Duodenal mucosa (tissue), 2 donors: ENCODE data around the gene ADGRE1.

Experiments used
- H3K27ac ChIP-seq: one replicate; pipeline ENCODE4 v1.7.0; 2013; ENCODE audit warnings: low read depth, low read length
- H3K27me3 ChIP-seq, 2 donors: one replicate each; pipeline ENCODE4 v1.7.0; 2013; ENCODE audit warnings: low read length in 2 of 2, control low read depth in 1 of 2; ENCODE audit not compliant: insufficient read depth in 2 of 2, control insufficient read depth in 1 of 2
- H3K36me3 ChIP-seq, 2 donors: one replicate each; pipeline ENCODE4 v1.7.0; 2013; ENCODE audit warnings: low read length in 2 of 2, control low read depth in 1 of 2; ENCODE audit not compliant: insufficient read depth in 2 of 2, control insufficient read depth in 1 of 2
- H3K4me1 ChIP-seq, 2 donors: one replicate each; pipeline ENCODE4 v1.7.0; 2013; ENCODE audit warnings: low read length in 2 of 2, control low read depth in 1 of 2; ENCODE audit not compliant: insufficient read depth in 2 of 2, control insufficient read depth in 1 of 2
- H3K4me3 ChIP-seq, 2 donors: one replicate each; pipeline ENCODE4 v1.7.0; 2013; ENCODE audit warnings: low read length in 2 of 2, low read depth in 1 of 2
- H3K9ac ChIP-seq, 2 donors: one replicate each; pipeline ENCODE4 v1.7.0; 2013; ENCODE audit warnings: low read length in 2 of 2, low read depth in 1 of 2
- H3K9me3 ChIP-seq, 2 donors: one replicate each; pipeline ENCODE4 v1.7.0; 2013; ENCODE audit warnings: low read length in 2 of 2, control low read depth in 1 of 2; ENCODE audit not compliant: control insufficient read depth in 1 of 2

ADGRE1 gene

GRCh38 chr19:6875218-6875617 is 12.2 kb upstream of the ADGRE1 start:
- Histone ChIP-seq H3K9ac (no peak overlapping the region), H3K9me3 (no peaks in the 10 kb centered on the region), H3K27me3 (no peaks in the 10 kb centered on the region), H3K4me3 (no peak overlapping the region), H3K27ac (no peak overlapping the region), H3K36me3 (no peaks in the 10 kb centered on the region), H3K4me1 (no peaks in the 10 kb centered on the region)

GRCh38 chr19:6876748-6877147 is 10.6 kb upstream of the ADGRE1 start:
- Histone ChIP-seq H3K27me3 (no peaks in the 10 kb centered on the region), H3K4me1 (no peaks in the 10 kb centered on the region), H3K36me3 (no peaks in the 10 kb centered on the region), H3K4me3 (no peak overlapping the region), H3K9me3 (no peaks in the 10 kb centered on the region), H3K27ac (no peak overlapping the region), H3K9ac (no peak overlapping the region)

- no peak overlapping the region for H3K4me3 ChIP-seq
- no peaks in the 10 kb centered on the region for H3K4me1 ChIP-seq
- H3K36me3 ChIP-seq = no peaks in the 10 kb centered on the region
Measured at GRCh38 chr19:6877766-6878165, 9.6 kb upstream of the ADGRE1 start.

GRCh38 chr19:6886277-6886897 is 992 bp upstream of the ADGRE1 start:
- Histone ChIP-seq H3K4me1 (no peaks in the 10 kb centered on the region), H3K27me3 (no peaks in the 10 kb centered on the region), H3K36me3 (no peaks in the 10 kb centered on the region), H3K9me3 (no peaks in the 10 kb centered on the region), H3K9ac (no peak overlapping the region), H3K27ac (no peak overlapping the region), H3K4me3 (no peak overlapping the region)

More at GRCh38 chr19:6877766-6878165, 9.6 kb upstream of the ADGRE1 start:
- H3K27ac ChIP-seq = no peak overlapping the region
- H3K27me3 ChIP-seq = no peaks in the 10 kb centered on the region
- no peak overlapping the region for H3K9ac ChIP-seq
- no peaks in the 10 kb centered on the region for H3K9me3 ChIP-seq

- Histone ChIP-seq H3K4me1 (no peaks in the 10 kb centered on the region), H3K4me3 (no peak overlapping the region), H3K27me3 (no peaks in the 10 kb centered on the region), H3K9ac (no peak overlapping the region), H3K36me3 (no peaks in the 10 kb centered on the region), H3K27ac (no peak overlapping the region), H3K9me3 (no peaks in the 10 kb centered on the region)
Measured at GRCh38 chr19:6888967-6889366, 1.6 kb downstream of the ADGRE1 start.

- no peaks in the 10 kb centered on the region for H3K27me3 ChIP-seq
- no peak overlapping the region for H3K9ac ChIP-seq
- H3K9me3 ChIP-seq = peaks cover 0 to 4% of the 10 kb centered on the region in 2 donors
- no peaks in the 10 kb centered on the region for H3K4me1 ChIP-seq
- H3K4me3 ChIP-seq = no peak overlapping the region
- no peaks in the 10 kb centered on the region for H3K36me3 ChIP-seq
- no peak overlapping the region for H3K27ac ChIP-seq
Measured at GRCh38 chr19:6890401-6890913, 3.1 kb downstream of the ADGRE1 start.

- no peaks in the 10 kb centered on the region for H3K4me1 ChIP-seq
- H3K9me3 ChIP-seq = peaks cover 0 to 4% of the 10 kb centered on the region in 2 donors
- H3K27me3 ChIP-seq = no peaks in the 10 kb centered on the region
- H3K36me3 ChIP-seq = no peaks in the 10 kb centered on the region
- no peak overlapping the region for H3K4me3 ChIP-seq
- no peak overlapping the region for H3K9ac ChIP-seq
- H3K27ac ChIP-seq = no peak overlapping the region
Measured at GRCh38 chr19:6890938-6891337, 3.6 kb downstream of the ADGRE1 start.

GRCh38 chr19:6891761-6892385 is 4.5 kb downstream of the ADGRE1 start:
- no peak overlapping the region for H3K4me3 ChIP-seq
- peaks cover 3 to 7% of the 10 kb centered on the region in 2 donors for H3K9me3 ChIP-seq
- H3K27me3 ChIP-seq = no peaks in the 10 kb centered on the region
- H3K9ac ChIP-seq = no peak overlapping the region
- H3K36me3 ChIP-seq = no peaks in the 10 kb centered on the region
- H3K4me1 ChIP-seq = no peaks in the 10 kb centered on the region
- no peak overlapping the region for H3K27ac ChIP-seq

- H3K4me1 ChIP-seq = no peaks in the 10 kb centered on the region
- no peaks in the 10 kb centered on the region for H3K27me3 ChIP-seq
- no peak overlapping the region for H3K4me3 ChIP-seq
- no peak overlapping the region for H3K27ac ChIP-seq
- H3K9ac ChIP-seq = no peak overlapping the region
- H3K9me3 ChIP-seq = peaks cover 3 to 7% of the 10 kb centered on the region in 2 donors
- no peaks in the 10 kb centered on the region for H3K36me3 ChIP-seq
Measured at GRCh38 chr19:6894313-6894712, 6.9 kb downstream of the ADGRE1 start.

- H3K4me3 ChIP-seq = no peak overlapping the region
- no peaks in the 10 kb centered on the region for H3K36me3 ChIP-seq
- H3K27me3 ChIP-seq = no peaks in the 10 kb centered on the region
- H3K4me1 ChIP-seq = no peaks in the 10 kb centered on the region
- H3K9ac ChIP-seq = no peak overlapping the region
- peaks cover 17 to 19% of the 10 kb centered on the region in 2 donors for H3K9me3 ChIP-seq
- H3K27ac ChIP-seq = no peak overlapping the region
Measured at GRCh38 chr19:6903446-6903845, 16.1 kb downstream of the ADGRE1 start.
